K562 (cell line): ENCODE data around the gene HCFC1R1. TPM values are rescaled to one million over a fixed set of nuclear protein-coding genes. Genes with fewer than 3 reads are reported as not detected.

ENCODE experiments used
- BCLAF1 ChIP-seq, 2 experiments: fragments of 450-650 bp in 1 of 2; IDR thresholded peaks; 2 replicates each; pipeline ENCODE4 v1.6.1; 2011 to 2017; ENCODE audit warnings: low read depth in 2 of 2, antibody characterized with exemption in 1 of 2, borderline replicate concordance in 1 of 2, low read length in 1 of 2, mild to moderate bottlenecking in 1 of 2, mixed read lengths in 1 of 2; ENCODE audit not compliant: control insufficient read depth in 1 of 2
- CTBP1 ChIP-seq: fragments of 450-650 bp; IDR thresholded peaks from 2 replicates; pipeline ENCODE4 v1.6.1; 2016; ENCODE audit warnings: borderline replicate concordance
- EP400 ChIP-seq: fragments of 450-650 bp; IDR thresholded peaks from 2 replicates; pipeline ENCODE4 v1.6.1; 2017; ENCODE audit warnings: antibody characterized with exemption, mild to moderate bottlenecking, moderate library complexity
- MYC ChIP-seq, 2 experiments: fragments of 250-450 bp in 1 of 2; sonication (Bioruptor Pico) in 1 of 2; IDR thresholded peaks; 2 replicates each; pipeline versions ENCODE4 v1.5.1 to v1.6.1; 2012 to 2021; ENCODE audit warnings: low read depth in 2 of 2, borderline replicate concordance in 1 of 2, improper control_type of control experiment in 1 of 2, low read length in 1 of 2, mild to moderate bottlenecking in 1 of 2, moderate library complexity in 1 of 2
- MYNN ChIP-seq, 2 experiments: sonication (generic); formaldehyde crosslinking in 1 of 2; IDR thresholded peaks; 2 replicates each; pipeline versions ENCODE4 v1.5.0 to v1.6.1; 2016 to 2020; ENCODE audit warnings: antibody characterized with exemption in 1 of 2, missing genetic modification reagents in 1 of 2
- NBN ChIP-seq: fragments of 450-650 bp; IDR thresholded peaks from 2 replicates; pipeline ENCODE4 v1.6.1; 2016; ENCODE audit warnings: low read depth, mild to moderate bottlenecking
- NCOA4 ChIP-seq: fragments of 450-650 bp; IDR thresholded peaks from 2 replicates; pipeline ENCODE4 v1.6.1; 2018; ENCODE audit warnings: mild to moderate bottlenecking; ENCODE audit not compliant: partially characterized antibody
- PHB ChIP-seq: fragments of 250-450 bp; sonication (Bioruptor Pico); IDR thresholded peaks from 2 replicates; pipeline ENCODE4 v1.5.0; 2021
- POLR2AphosphoS2 ChIP-seq: IDR thresholded peaks from 2 replicates; pipeline ENCODE4 v1.6.1; 2012; ENCODE audit warnings: low read length, improper control_type of control experiment
- POLR2AphosphoS5 ChIP-seq: IDR thresholded peaks from 2 replicates; pipeline ENCODE4 v1.6.1; 2011; ENCODE audit warnings: mild to moderate bottlenecking, low read depth, low read length, moderate library complexity; ENCODE audit not compliant: control insufficient read depth, insufficient read depth
- POLR2G ChIP-seq: fragments of 200-400 bp; formaldehyde crosslinking; IDR thresholded peaks from 2 replicates; pipeline ENCODE4 v1.6.1; 2017; ENCODE audit warnings: low read depth, mild to moderate bottlenecking, antibody characterized with exemption, low read length, moderate library complexity
- RBFOX2 ChIP-seq: fragments of 200-400 bp; formaldehyde crosslinking; IDR thresholded peaks from 2 replicates; pipeline ENCODE4 v1.6.1; 2017; ENCODE audit warnings: low read depth, mild to moderate bottlenecking, low read length, moderate library complexity
- RBM39 ChIP-seq: fragments of 200-400 bp; formaldehyde crosslinking; optimal IDR thresholded peaks from 2 replicates; pipeline ENCODE3; 2018; ENCODE audit warnings: low read depth, low read length
- RCOR1 ChIP-seq, 2 experiments: IDR thresholded peaks; 2 replicates each; pipeline ENCODE4 v1.6.1; 2012; ENCODE audit warnings: low read depth in 2 of 2, low read length in 2 of 2, borderline replicate concordance in 1 of 2, improper control_type of control experiment in 1 of 2
- RNF219 ChIP-seq: fragments of 250-450 bp; sonication (Bioruptor Pico); IDR thresholded peaks from 2 replicates; pipeline ENCODE4 v1.5.0; 2022; ENCODE audit warnings: mild to moderate bottlenecking
- TBP ChIP-seq: optimal IDR thresholded peaks from 2 replicates; pipeline ENCODE3; 2011; ENCODE audit warnings: low read depth, low read length, improper control_type of control experiment
- ZNF280B ChIP-seq: fragments of 250-450 bp; sonication (Bioruptor Pico); IDR thresholded peaks from 2 replicates; pipeline ENCODE4 v1.5.1; 2021; ENCODE audit warnings: mild to moderate bottlenecking
- ZNF282 ChIP-seq: sonication (generic); formaldehyde crosslinking; IDR thresholded peaks from 2 replicates; pipeline ENCODE4 v1.8.1; 2023; ENCODE audit warnings: missing genetic modification reagents
- polyA plus RNA-seq, 8 experiments: library from polyadenylated mRNA; depleted of rRNA in 4 of 8; stranded (reverse) in 5 of 8; unstranded in 3 of 8; fragments of >200 nt; fragmentation: Nextera tagmentation in 2 of 8; fragmentation: Illumina TruSeq in 1 of 8; extraction: Ambion mirVana in 2 of 8; extraction: Trizol in 1 of 8; gene quantifications; 2 replicates each; pipeline versions ENCODE4 v1.2.1 to v1.2.3, GENCODE V29; 2011 to 2014; ENCODE audit warnings: inconsistent platforms in 1 of 8, missing spikeins in 1 of 8
- total RNA-seq, 7 experiments: library from RNA; depleted of rRNA in 6 of 7; stranded (reverse); fragments of >200 nt in 6 of 7; fragmentation: Illumina TruSeq in 2 of 7; extraction: Trizol in 2 of 7; gene quantifications; 2 replicates each; pipeline versions ENCODE4 v1.2.1 to v1.2.3, GENCODE V29; 2011 to 2021; ENCODE audit warnings: low replicate concordance in 1 of 7

HCFC1R1 gene
- total and polyA plus RNA-seq, 9 of the 15 experiments (the other 6 are each of a cell fraction or from before 2014, with no cell fraction given) = 2.2 to 29.0 (median 11.2) TPM

GRCh38 chr16:3027983-3028715 is 4.4 kb upstream of the HCFC1R1 start (continued):
- peak; percentile 30; the same call in 1 of the 2 replicates for TF ChIP-seq POLR2AphosphoS5
- peak; percentile 29 for TF ChIP-seq TBP
- 0 out of 4 replicates have a peak, but pooled peaks of 1 of the 2 experiments have one; percentile 58 for TF ChIP-seq BCLAF1 (IDR thresholded peaks at IDR 0.05; ENCODE audit: borderline replicate concordance in 1 of 2, control insufficient read depth in 1 of 2, low read depth in 2 of 2, low read length in 1 of 2)
- no peak for TF ChIP-seq RNF219 (CRISPR knock-in tag)
- 0 out of 2 replicates have a peak, but pooled peaks have one; percentile 58 for TF ChIP-seq ZNF282 (CRISPR knock-in tag)
- no peak for TF ChIP-seq RBM39
- peak; percentile 81 for TF ChIP-seq CTBP1
- TF ChIP-seq NCOA4 = no peak
- no peak for TF ChIP-seq NBN
- TF ChIP-seq ZNF280B (CRISPR knock-in tag) = no peak
- no peak for TF ChIP-seq PHB (CRISPR knock-in tag)
- TF ChIP-seq MYC (IDR thresholded peaks at IDR 0.05; ENCODE audit: low read depth, low read length) = peak; percentile 37; the same call in 1 of the 2 replicates
- TF ChIP-seq MYC (CRISPR knock-in tag; IDR thresholded peaks at IDR 0.05; ENCODE audit: borderline replicate concordance, low read depth) = no peak
- TF ChIP-seq EP400 = no peak
- peak; percentile 47; the same call in 1 of the 2 replicates for TF ChIP-seq MYNN (IDR thresholded peaks at IDR 0.05)
- no peak for TF ChIP-seq MYNN (CRISPR knock-in tag; IDR thresholded peaks at IDR 0.05)
- peak; percentile 57 for TF ChIP-seq RBFOX2
- peak; percentile 88 for TF ChIP-seq POLR2AphosphoS2
- TF ChIP-seq RCOR1 (IDR thresholded peaks at IDR 0.05; ENCODE audit: borderline replicate concordance in 1 of 2, low read depth in 2 of 2, low read length in 2 of 2) = peak in 1 of 2 experiments; percentile 63; a peak in 1 of 4 replicates
- TF ChIP-seq POLR2G = peak; percentile 66
